ENCODE results near the gene ZNF648. TPM values are rescaled to one million over a fixed set of nuclear protein-coding genes. Genes with fewer than 3 reads are reported as not detected.

ZNF648 gene
- total and polyA plus RNA-seq, 9 donors: 0.12 to 2.4 (median 0.73) TPM

DNA sequence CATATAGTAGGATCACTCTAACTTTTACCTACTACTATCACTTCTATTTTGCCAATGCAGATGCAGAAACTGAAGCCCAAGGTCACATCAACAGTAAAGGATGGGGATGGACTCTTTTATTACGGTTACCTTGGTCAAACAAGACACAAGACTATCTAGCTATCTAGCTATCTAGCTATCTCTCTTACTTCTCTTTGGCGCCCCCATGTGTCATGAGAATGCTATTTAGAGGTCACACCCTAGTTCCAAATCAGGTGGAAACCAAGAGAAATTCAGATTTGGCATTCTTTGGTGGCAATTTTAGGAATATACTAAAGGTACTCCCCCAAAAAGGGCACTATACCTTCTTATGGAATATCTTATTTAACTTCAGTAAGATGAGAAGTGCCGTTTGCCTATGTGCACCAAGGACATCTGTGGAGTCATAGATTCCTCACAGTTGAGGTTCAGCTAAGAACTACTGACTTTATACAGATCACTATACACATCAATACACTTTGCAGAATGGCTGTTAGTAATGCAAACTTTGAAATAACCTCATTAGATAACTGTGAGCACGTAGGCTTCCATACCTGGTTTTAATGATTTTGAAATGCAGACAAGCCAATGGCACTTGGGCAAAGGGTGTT lies 6.7 kb downstream of the ZNF648 start:
- Histone ChIP-seq H3K4me1 (ENCODE audit: insufficient read depth) (no peaks in the 10 kb centered on the region), H3K4me3 (no peak overlapping the region), H3K9me3 (no peaks in the 10 kb centered on the region), H3K27ac (no peak overlapping the region), H3K36me3 (no peaks in the 10 kb centered on the region), H3K27me3 (no peaks in the 10 kb centered on the region)
- TF ChIP-seq, protein P1, sequence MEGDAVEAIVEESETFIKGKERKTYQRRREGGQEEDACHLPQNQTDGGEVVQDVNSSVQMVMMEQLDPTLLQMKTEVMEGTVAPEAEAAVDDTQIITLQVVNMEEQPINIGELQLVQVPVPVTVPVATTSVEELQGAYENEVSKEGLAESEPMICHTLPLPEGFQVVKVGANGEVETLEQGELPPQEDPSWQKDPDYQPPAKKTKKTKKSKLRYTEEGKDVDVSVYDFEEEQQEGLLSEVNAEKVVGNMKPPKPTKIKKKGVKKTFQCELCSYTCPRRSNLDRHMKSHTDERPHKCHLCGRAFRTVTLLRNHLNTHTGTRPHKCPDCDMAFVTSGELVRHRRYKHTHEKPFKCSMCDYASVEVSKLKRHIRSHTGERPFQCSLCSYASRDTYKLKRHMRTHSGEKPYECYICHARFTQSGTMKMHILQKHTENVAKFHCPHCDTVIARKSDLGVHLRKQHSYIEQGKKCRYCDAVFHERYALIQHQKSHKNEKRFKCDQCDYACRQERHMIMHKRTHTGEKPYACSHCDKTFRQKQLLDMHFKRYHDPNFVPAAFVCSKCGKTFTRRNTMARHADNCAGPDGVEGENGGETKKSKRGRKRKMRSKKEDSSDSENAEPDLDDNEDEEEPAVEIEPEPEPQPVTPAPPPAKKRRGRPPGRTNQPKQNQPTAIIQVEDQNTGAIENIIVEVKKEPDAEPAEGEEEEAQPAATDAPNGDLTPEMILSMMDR (IDR thresholded peaks at IDR 0.05): no peak
- TF ChIP-seq POLR2A (IDR thresholded peaks at IDR 0.05) (no peak), EP300 (IDR thresholded peaks at IDR 0.05) (no peak)
- no peak for DNase-seq
- intact Hi-C loops (cut with DNase I): loop anchor here in 1 of 4 donors (10.0 kb wide), 1 partner anchor 570 kb away; the partner anchor contains the start of gene CACNA1E
- WGBS, 3 donors: 57 to 64% (median 58%) methylated on average over 4 of the region's 4 CpGs

DNA sequence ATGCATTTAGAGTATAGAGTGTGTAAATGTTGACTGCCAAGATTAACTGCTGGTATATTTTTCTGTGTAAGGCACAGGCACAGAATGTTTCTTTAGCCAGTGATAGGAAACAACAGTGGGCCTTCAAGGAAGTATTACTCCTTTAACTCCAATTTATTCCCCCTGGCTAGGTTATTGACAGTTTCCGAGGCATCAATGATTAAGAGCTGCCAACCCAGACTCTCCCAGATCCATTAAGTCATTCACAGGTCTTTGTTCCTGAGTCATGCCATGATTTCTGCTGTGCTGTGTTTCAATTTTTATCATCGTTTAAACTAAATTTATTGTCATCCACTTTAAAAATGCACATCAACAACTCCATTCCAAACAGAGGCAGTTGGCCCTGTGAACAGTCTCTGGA lies 9.2 kb downstream of the ZNF648 start:
- Histone ChIP-seq H3K36me3 (no peaks in the 10 kb centered on the region), H3K9me3 (no peaks in the 10 kb centered on the region), H3K4me1 (ENCODE audit: insufficient read depth) (no peaks in the 10 kb centered on the region), H3K27ac (no peak overlapping the region), H3K27me3 (no peaks in the 10 kb centered on the region), H3K4me3 (no peak overlapping the region)
- WGBS, 3 donors: 66 to 94% (median 83%) methylated on average over 2 of the region's 2 CpGs
- intact Hi-C loops (cut with DNase I): loop anchor here in 1 of 4 donors (10.0 kb wide), 1 partner anchor 568 kb away; the partner anchor contains the start of gene CACNA1E
- TF ChIP-seq EP300 (IDR thresholded peaks at IDR 0.05) (no peak), POLR2A (IDR thresholded peaks at IDR 0.05) (no peak)
- TF ChIP-seq, protein P1 (IDR thresholded peaks at IDR 0.05): no peak
- no peak for DNase-seq

DNA sequence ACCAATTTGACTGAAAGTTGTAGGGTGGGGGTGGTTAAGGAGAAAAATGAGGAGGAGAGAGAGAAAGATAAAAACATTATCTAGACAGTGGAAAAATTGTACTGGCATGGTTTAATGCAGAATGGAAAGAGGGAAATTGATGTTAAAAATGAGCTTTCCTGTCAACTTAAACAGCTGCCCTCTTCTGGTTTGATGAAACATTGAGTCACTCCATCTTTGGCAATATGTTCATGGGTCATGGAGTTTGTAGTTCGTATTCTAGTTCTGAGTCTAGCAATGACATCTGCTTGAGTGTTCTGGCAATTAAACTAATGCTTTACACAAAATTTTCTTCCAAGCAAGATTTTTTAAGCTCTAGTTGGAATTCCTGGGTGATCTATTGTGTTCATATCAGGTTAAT lies 9.6 kb downstream of the ZNF648 start:
- Histone ChIP-seq H3K27ac (no peak overlapping the region), H3K4me3 (no peak overlapping the region), H3K36me3 (no peaks in the 10 kb centered on the region), H3K9me3 (no peaks in the 10 kb centered on the region), H3K4me1 (ENCODE audit: insufficient read depth) (no peaks in the 10 kb centered on the region), H3K27me3 (no peaks in the 10 kb centered on the region)
- intact Hi-C loops (cut with DNase I): loop anchor here in 1 of 4 donors (10.0 kb wide), 1 partner anchor 567 kb away; the partner anchor contains the start of gene CACNA1E
- no peak for DNase-seq
- TF ChIP-seq POLR2A (IDR thresholded peaks at IDR 0.05): no peak
- TF ChIP-seq, protein P1 (IDR thresholded peaks at IDR 0.05): no peak
- WGBS, 3 donors: 43 to 54% (median 49%) methylated on average over 1 of the region's 1 CpG

DNA sequence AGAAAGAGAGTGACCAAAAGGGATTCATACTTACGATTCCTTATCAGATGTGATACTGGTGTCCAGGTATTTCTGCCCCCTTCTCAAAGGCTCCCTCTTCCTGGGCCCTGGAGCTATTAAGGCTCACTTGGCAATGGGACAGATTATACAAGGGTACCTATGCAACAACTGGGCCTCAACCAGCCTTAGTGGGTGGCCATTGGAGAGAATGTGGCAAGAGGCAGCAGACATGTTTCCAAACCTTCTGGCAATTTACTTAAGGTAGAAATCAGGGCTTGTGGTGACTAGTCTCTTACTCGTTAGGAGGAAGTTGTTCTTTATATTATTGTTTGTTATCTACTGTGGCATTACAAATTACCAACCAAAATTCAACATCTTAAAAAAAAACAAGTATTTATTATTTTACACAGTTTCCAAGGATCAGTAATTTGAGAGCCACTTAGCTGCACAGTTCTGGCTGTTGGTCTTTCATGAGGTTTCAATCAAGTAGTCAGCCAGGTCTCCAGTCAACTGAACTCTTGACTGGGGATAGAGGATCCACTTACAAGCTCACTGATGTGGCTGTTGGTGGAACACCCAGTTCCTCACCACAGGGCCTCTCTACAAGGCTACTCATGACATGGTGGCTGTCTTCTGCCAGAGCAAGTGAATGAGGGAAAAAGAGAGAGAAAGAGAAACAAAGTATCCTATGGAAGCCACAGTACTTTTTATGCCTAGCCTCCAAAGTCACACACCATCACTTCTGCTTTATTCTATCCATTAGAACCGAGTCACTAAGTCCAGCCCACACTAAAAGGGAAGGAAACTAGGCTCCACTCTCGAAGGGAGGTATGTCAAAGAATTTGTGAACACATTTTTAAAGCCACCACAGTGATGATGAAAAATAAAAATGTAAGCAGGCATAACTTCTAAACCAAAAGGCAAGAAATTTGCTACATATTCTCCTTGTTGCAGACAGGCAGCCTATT lies 10.7 kb downstream of the ZNF648 start:
- Histone ChIP-seq H3K4me1 (ENCODE audit: insufficient read depth) (no peaks in the 10 kb centered on the region), H3K4me3 (no peak overlapping the region), H3K27me3 (no peaks in the 10 kb centered on the region), H3K36me3 (no peaks in the 10 kb centered on the region), H3K9me3 (no peaks in the 10 kb centered on the region), H3K27ac (no peak overlapping the region)
- WGBS, 3 donors: 75 to 84% (median 79%) methylated on average over 4 of the region's 4 CpGs
- intact Hi-C loops (cut with DNase I): loop anchor here in 1 of 4 donors (10.0 kb wide), 1 partner anchor 566 kb away; the partner anchor contains the start of gene CACNA1E
- TF ChIP-seq POLR2A (IDR thresholded peaks at IDR 0.05) (no peak), EP300 (IDR thresholded peaks at IDR 0.05) (no peak)
- TF ChIP-seq, protein P1 (IDR thresholded peaks at IDR 0.05): no peak
- DNase-seq: no peak

All from ovary (tissue), 9 donors.